ENCODE results near the gene CHMP4A. TPM values are rescaled to one million over a fixed set of nuclear protein-coding genes. Genes with fewer than 3 reads are reported as not detected.

Gene CHMP4A
- total RNA-seq, 1 donor from 2014 or later = 95.8 TPM

- peaks cover 64% of the 10 kb centered on the region for H3K4me1 Mint-ChIP-seq (ENCODE audit: low read depth)
- H3K36me3 Mint-ChIP-seq (ENCODE audit: low read depth) = peaks cover 51% of the 10 kb centered on the region
- no peak for DNase-seq (ENCODE audit: low spot score)
- peak overlapping the region; percentile 96 for H3K4me3 Mint-ChIP-seq
- intact Hi-C loops (cut with micrococcal nuclease) = no loop called here
- no peaks in the 10 kb centered on the region for H3K27me3 Mint-ChIP-seq (ENCODE audit: insufficient read depth)
- H3K27ac Mint-ChIP-seq = peak overlapping the region; percentile 50
- H3K9me3 Mint-ChIP-seq = no peaks in the 10 kb centered on the region
Measured at GRCh38 chr14:24240110-24240918, 27.0 kb upstream of the CHMP4A start.

GRCh38 chr14:24238527-24239037, 25.3 kb upstream of the CHMP4A start:
- intact Hi-C loops (cut with micrococcal nuclease) = loop anchor here (10.0 kb wide), 1 partner anchor 1144 kb away; the partner anchor contains the start of genes ACIN1 and C14orf119
- Mint-ChIP-seq H3K4me3 (peak overlapping the region; percentile 64), H3K4me1 (ENCODE audit: low read depth) (peaks cover 72% of the 10 kb centered on the region), H3K9me3 (no peaks in the 10 kb centered on the region), H3K27me3 (ENCODE audit: insufficient read depth) (no peaks in the 10 kb centered on the region), H3K36me3 (ENCODE audit: low read depth) (peaks cover 59% of the 10 kb centered on the region), H3K27ac (peak overlapping the region; percentile 22)
- DNase-seq (ENCODE audit: low spot score) = no peak

DNA sequence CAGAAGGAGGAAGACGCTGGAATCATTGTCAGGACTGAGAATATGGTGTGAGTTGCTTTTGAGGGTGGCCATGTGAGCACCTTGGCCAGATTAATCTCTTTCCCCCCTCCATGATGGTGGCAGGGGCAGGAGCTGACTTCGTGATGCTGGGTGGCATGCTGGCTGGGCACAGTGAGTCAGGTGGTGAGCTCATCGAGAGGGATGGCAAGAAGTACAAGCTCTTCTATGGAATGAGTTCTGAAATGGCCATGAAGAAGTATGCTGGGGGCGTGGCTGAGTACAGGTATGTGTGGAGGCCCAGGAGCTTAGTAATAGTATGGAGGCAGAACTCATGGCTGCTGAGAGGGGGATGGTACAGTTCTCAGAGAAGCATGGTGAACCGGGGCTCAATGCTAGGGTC, 24.8 kb upstream of the CHMP4A start:
- Mint-ChIP-seq H3K36me3 (ENCODE audit: low read depth) (peaks cover 59% of the 10 kb centered on the region), H3K27me3 (ENCODE audit: insufficient read depth) (no peaks in the 10 kb centered on the region), H3K4me3 (peak overlapping the region; percentile 17), H3K4me1 (ENCODE audit: low read depth) (peaks cover 72% of the 10 kb centered on the region), H3K27ac (peak overlapping the region; percentile 22), H3K9me3 (no peaks in the 10 kb centered on the region)
- intact Hi-C loops (cut with micrococcal nuclease) = loop anchor here (10.0 kb wide), 1 partner anchor 1143 kb away; the partner anchor contains the start of genes ACIN1 and C14orf119
- no peak for DNase-seq (ENCODE audit: low spot score)

DNA sequence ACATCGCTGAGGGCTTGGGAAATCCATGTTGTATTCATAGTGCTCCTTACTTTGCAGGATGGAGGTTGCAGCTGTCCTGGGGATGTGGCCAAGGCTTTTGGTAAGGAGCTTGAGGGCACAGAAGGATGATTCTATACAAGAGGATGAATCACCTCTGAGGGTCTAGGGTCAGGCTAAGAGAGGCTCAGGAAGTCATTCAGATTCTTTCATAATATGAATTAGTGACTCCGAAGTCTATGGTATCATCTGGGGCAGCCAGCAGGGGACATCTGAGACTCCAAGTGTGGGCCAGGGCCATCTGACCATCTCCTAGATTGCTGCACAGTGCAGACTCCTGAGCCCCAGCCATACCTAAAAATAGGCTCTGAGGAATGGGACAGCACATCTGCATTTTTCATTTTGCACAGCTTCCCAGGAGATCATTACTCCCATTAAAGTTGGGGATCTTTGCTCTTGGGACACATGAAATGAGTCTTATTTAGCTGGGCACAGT, 24.2 kb upstream of the CHMP4A start:
- H3K27ac Mint-ChIP-seq = no peak overlapping the region
- intact Hi-C loops (cut with micrococcal nuclease) = loop anchor here (10.0 kb wide), 1 partner anchor 1143 kb away; the partner anchor contains the start of genes ACIN1 and C14orf119
- H3K4me1 Mint-ChIP-seq (ENCODE audit: low read depth) = peaks cover 71% of the 10 kb centered on the region
- DNase-seq (ENCODE audit: low spot score) = no peak
- H3K27me3 Mint-ChIP-seq (ENCODE audit: insufficient read depth) = no peaks in the 10 kb centered on the region
- H3K4me3 Mint-ChIP-seq = no peak overlapping the region
- peaks cover 59% of the 10 kb centered on the region for H3K36me3 Mint-ChIP-seq (ENCODE audit: low read depth)
- no peaks in the 10 kb centered on the region for H3K9me3 Mint-ChIP-seq

GRCh38 chr14:24236689-24237462, 23.6 kb upstream of the CHMP4A start:
- no peak overlapping the region for H3K27ac Mint-ChIP-seq
- H3K36me3 Mint-ChIP-seq (ENCODE audit: low read depth) = peaks cover 59% of the 10 kb centered on the region
- H3K4me1 Mint-ChIP-seq (ENCODE audit: low read depth) = peaks cover 71% of the 10 kb centered on the region
- intact Hi-C loops (cut with micrococcal nuclease) = loop anchor here (10.0 kb wide), 1 partner anchor 1142 kb away; the partner anchor contains the start of genes ACIN1 and C14orf119
- no peaks in the 10 kb centered on the region for H3K27me3 Mint-ChIP-seq (ENCODE audit: insufficient read depth)
- no peaks in the 10 kb centered on the region for H3K9me3 Mint-ChIP-seq
- no peak for DNase-seq (ENCODE audit: low spot score)
- no peak overlapping the region for H3K4me3 Mint-ChIP-seq

DNA sequence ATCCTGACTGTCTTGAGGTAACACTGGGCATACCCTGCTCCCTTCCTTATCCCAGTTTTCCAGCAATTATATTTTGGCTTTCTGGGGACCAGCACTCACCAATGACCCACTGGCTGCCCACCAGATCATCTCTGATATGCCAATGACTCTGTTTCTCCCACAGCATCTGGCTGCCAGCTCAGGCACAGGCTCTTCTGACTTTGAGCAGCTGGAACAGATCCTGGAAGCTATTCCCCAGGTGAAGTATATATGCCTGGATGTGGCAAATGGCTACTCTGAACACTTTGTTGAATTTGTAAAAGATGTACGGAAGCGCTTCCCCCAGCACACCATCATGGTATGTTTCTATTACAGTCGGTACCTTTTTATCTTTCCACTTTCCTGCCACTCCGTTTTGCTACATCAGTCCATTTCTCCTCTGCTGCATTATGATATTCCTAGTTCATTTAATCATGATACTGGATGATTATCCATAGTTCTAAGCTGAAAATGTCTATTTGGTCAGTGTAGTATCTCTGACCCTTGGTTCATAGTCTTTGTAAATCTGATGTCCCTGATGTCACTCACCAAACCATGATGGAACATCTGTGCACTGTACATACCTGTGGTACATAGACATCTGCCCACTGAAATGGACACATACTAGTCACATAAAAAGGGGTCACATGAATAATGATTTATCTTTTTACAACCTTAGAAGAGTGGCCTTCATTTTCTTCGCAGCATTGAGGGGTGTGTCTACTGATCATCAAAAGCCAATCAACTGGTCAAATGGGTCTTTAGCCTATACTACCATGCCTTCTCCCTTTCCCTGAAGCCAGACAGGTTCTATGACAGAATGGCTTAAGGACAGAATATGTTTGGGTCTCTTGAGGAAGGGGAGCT, 22.8 kb upstream of the CHMP4A start:
- H3K27ac Mint-ChIP-seq = peak overlapping the region; percentile 2
- DNase-seq (ENCODE audit: low spot score) = no peak
- peak overlapping the region; percentile 6 for H3K4me3 Mint-ChIP-seq
- H3K4me1 Mint-ChIP-seq (ENCODE audit: low read depth) = peaks cover 76% of the 10 kb centered on the region
- intact Hi-C loops (cut with micrococcal nuclease) = loop anchor here (10.0 kb wide), 1 partner anchor 1141 kb away; the partner anchor contains the start of genes ACIN1 and C14orf119
- no peaks in the 10 kb centered on the region for H3K27me3 Mint-ChIP-seq (ENCODE audit: insufficient read depth)
- no peaks in the 10 kb centered on the region for H3K9me3 Mint-ChIP-seq
- H3K36me3 Mint-ChIP-seq (ENCODE audit: low read depth) = peaks cover 62% of the 10 kb centered on the region

GRCh38 chr14:24234095-24235005, 21.1 kb upstream of the CHMP4A start:
- Mint-ChIP-seq H3K27me3 (ENCODE audit: insufficient read depth) (no peaks in the 10 kb centered on the region), H3K36me3 (ENCODE audit: low read depth) (peaks cover 47% of the 10 kb centered on the region), H3K4me1 (ENCODE audit: low read depth) (peaks cover 61% of the 10 kb centered on the region), H3K4me3 (peak overlapping the region; percentile 56), H3K27ac (no peak overlapping the region), H3K9me3 (no peaks in the 10 kb centered on the region)
- intact Hi-C loops (cut with micrococcal nuclease) = loop anchor here (10.0 kb wide), 1 partner anchor 1140 kb away; the partner anchor contains the start of genes ACIN1 and C14orf119
- DNase-seq (ENCODE audit: low spot score) = no peak

DNA sequence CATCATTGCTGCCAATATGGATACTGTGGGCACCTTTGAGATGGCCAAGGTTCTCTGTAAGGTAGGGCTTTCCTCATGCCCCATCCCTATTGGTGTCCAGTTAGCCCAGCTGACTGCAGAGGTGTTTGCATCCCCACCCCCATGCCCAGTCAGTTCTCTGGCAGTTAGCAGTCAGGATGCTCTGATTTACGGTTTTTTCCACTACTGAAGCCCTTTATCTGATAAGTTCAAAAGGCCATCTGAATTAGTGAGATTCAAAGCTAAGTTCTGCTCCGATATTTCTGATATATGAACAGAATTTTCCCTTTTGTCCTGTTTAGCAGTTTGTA, 20.2 kb upstream of the CHMP4A start:
- no peaks in the 10 kb centered on the region for H3K27me3 Mint-ChIP-seq (ENCODE audit: insufficient read depth)
- no peak for DNase-seq (ENCODE audit: low spot score)
- H3K4me1 Mint-ChIP-seq (ENCODE audit: low read depth) = peaks cover 56% of the 10 kb centered on the region
- peak overlapping the region; percentile 53 for H3K27ac Mint-ChIP-seq
- intact Hi-C loops (cut with micrococcal nuclease) = loop anchor here (10.0 kb wide), 1 partner anchor 1139 kb away; the partner anchor contains the start of genes ACIN1 and C14orf119
- H3K36me3 Mint-ChIP-seq (ENCODE audit: low read depth) = peaks cover 41% of the 10 kb centered on the region
- H3K9me3 Mint-ChIP-seq = no peaks in the 10 kb centered on the region
- H3K4me3 Mint-ChIP-seq = peak overlapping the region; percentile 93

DNA sequence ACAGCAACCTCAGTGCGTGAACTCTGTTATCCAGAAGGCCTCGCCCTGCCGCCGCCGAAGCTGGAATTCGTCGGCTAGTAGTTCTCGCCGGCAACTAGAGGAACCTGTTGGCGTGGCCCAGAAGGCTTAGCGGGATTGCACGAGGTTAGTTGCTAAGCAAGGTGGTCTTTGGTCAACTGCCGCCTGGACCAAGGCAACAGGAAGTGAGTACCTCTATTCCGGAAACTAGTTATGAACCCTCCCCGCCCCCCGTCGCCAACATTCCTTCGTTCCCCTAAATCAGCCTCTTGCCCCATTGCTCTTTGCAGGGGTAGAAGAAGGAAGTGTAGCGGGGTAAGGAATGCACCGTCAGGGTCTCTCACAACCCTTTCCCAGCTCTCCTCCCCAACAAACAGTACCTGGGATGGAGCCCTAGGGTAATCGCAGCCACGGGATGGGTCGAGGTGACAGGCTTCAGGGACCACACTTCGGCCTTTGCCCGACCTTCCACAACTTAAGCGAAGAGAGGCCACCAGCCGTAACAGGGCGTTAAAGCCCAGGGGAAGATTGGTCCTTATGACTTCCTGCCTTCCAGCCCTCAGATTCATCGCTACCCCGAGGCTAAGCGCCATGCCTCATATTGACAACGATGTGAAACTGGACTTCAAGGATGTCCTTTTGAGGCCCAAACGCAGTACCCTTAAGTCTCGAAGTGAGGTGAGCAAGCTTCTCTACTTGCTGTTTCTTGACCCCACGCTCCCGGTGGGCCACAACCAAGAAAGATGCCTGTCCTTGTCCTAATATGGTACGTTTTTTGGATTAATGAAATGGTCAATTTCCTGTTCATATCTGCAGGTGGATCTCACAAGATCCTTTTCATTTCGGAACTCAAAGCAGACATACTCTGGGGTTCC, 19.6 kb upstream of the CHMP4A start, which contains the start of gene GMPR2:
Gene GMPR2 (plus strand): TSS at position 285 of the 893 bp plus-strand sequence. CDS start 325 bp downstream, at position 610.
- H3K4me1 Mint-ChIP-seq (ENCODE audit: low read depth) = peaks cover 50% of the 10 kb centered on the region
- H3K27ac Mint-ChIP-seq = peak within 1 kb of the TSS; percentile 91
- peak within 1 kb of the TSS; percentile 93 for H3K4me3 Mint-ChIP-seq
- no peaks in the 10 kb centered on the region for H3K9me3 Mint-ChIP-seq
- DNase-seq (ENCODE audit: low spot score) = no peak
- no peaks in the 10 kb centered on the region for H3K27me3 Mint-ChIP-seq (ENCODE audit: insufficient read depth)
- peaks cover 35% of the 10 kb centered on the region for H3K36me3 Mint-ChIP-seq (ENCODE audit: low read depth)
- intact Hi-C loops (cut with micrococcal nuclease) = loop anchor here (1.0 to 10.0 kb wide), 12 partner anchors 9 to 1138 kb away; partner anchors contain the start of genes ACIN1, C14orf119, IPO4 and IRF9

DNA sequence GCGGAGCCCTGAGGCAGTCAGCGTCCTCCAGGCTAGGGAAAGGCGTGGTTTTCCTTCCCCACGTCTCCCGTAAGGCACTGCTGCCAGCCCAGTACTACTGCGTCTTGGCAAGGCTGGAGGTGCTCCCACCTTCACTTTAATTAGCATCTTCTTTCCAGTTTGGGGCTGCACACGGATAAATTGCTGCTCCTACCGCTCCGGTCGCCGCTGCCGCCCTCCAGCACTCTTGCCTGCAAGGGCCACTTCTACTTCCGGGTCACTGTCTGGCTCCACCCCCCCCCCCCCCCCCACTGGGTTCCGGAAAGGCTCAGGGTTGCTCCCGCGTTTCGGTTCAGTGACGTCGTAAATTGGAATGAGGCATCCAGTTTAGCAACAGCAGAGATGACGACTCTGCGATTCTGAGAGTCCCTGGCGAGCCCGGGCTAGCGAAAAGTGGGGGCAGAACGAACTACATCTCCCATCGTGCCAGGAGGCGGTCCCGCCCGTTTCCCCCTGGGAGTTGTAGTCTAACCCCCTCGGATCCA, 18.9 kb upstream of the CHMP4A start, which contains the start of gene NEDD8:
Gene NEDD8 (minus strand): TSS at position 247 of the 524 bp plus-strand sequence. CDS start 100 bp downstream, at position 147.
- H3K4me1 Mint-ChIP-seq (ENCODE audit: low read depth) = peaks cover 50% of the 10 kb centered on the region
- H3K27ac Mint-ChIP-seq = peak within 1 kb of the TSS; percentile 91
- peak within 1 kb of the TSS; percentile 93 for H3K4me3 Mint-ChIP-seq
- H3K9me3 Mint-ChIP-seq = no peaks in the 10 kb centered on the region
- intact Hi-C loops (cut with micrococcal nuclease) = loop anchor here (1.0 to 10.0 kb wide), 12 partner anchors 10 to 1137 kb away; partner anchors contain the start of genes ACIN1, C14orf119, IPO4 and IRF9
- DNase-seq (ENCODE audit: low spot score) = peak; percentile 84
- H3K27me3 Mint-ChIP-seq (ENCODE audit: insufficient read depth) = no peaks in the 10 kb centered on the region
- H3K36me3 Mint-ChIP-seq (ENCODE audit: low read depth) = peaks cover 34% of the 10 kb centered on the region

Data from activated T-helper 1 cell treated with anti-CD3 and anti-CD28 coated beads, Interleukin-12 subunit alpha, Interleukin-12 subunit beta, Interleukin-2, Interleukin-4 antibody, amounts not matched to agents 30 ng/mL and 10 ng/mL and 1 ng/mL, durations not matched to agents 14 hours and 24 hours and 36 hours (primary cell).